GM04503 (cell line): ENCODE data around the gene LRP2.
"Not testable (repeated sequence)": the region's sequence is repeated elsewhere in the genome, so short reads cannot be mapped to it uniquely, and the experiment has no call there.

ENCODE experiments used
- DNase-seq: peaks from one replicate; pipeline ENCODE4 v3.0.0-alpha.2; 2012; ENCODE audit warnings: low read depth

The LRP2 gene

GRCh38 chr2:169362118-169362893, at the start of gene LRP2:
TSS of gene LRP2 (minus strand) at chr2:169362534. CDS start at chr2:169362399, 135 bp downstream.
- DNase-seq, result no peak

GRCh38 chr2:169406891-169407290, 44.6 kb upstream of the LRP2 start:
- no peak for DNase-seq

- DNase-seq, result not testable (repeated sequence)
Observed at GRCh38 chr2:169399491-169399890, 37.2 kb upstream of the LRP2 start.

- no peak for DNase-seq
Observed at GRCh38 chr2:169397697-169398096, 35.4 kb upstream of the LRP2 start.

- no peak for DNase-seq
Observed at GRCh38 chr2:169395821-169396374, 33.6 kb upstream of the LRP2 start.

- DNase-seq, result no peak
Observed at GRCh38 chr2:169393068-169393590, 30.8 kb upstream of the LRP2 start.

GRCh38 chr2:169391236-169391635, 28.9 kb upstream of the LRP2 start:
- no peak for DNase-seq

- DNase-seq, result no peak
Observed at GRCh38 chr2:169388161-169388560, 25.8 kb upstream of the LRP2 start.

GRCh38 chr2:169386722-169387121, 24.4 kb upstream of the LRP2 start:
- DNase-seq, result no peak

GRCh38 chr2:169384816-169385215, 22.5 kb upstream of the LRP2 start:
- DNase-seq, result no peak

- DNase-seq, result no peak
Observed at GRCh38 chr2:169372561-169372960, 10.2 kb upstream of the LRP2 start.

GRCh38 chr2:169366066-169366465, 3.7 kb upstream of the LRP2 start:
- no peak for DNase-seq

GRCh38 chr2:169365029-169365480, 2.7 kb upstream of the LRP2 start:
- DNase-seq, result no peak

- DNase-seq, result no peak
Observed at GRCh38 chr2:169363560-169364150, 1.3 kb upstream of the LRP2 start.

- DNase-seq, result no peak
Observed at GRCh38 chr2:169362894-169363559, 693 bp upstream of the LRP2 start.

GRCh38 chr2:169361706-169362117, 622 bp downstream of the LRP2 start:
- no peak for DNase-seq

GRCh38 chr2:169360984-169361705, 1.2 kb downstream of the LRP2 start:
- DNase-seq, result no peak

GRCh38 chr2:169358016-169358415, 4.3 kb downstream of the LRP2 start:
- no peak for DNase-seq

GRCh38 chr2:169354244-169354643, 8.1 kb downstream of the LRP2 start:
- no peak for DNase-seq

GRCh38 chr2:169351725-169352124, 10.6 kb downstream of the LRP2 start:
- DNase-seq, result no peak

GRCh38 chr2:169349535-169349934, 12.8 kb downstream of the LRP2 start:
- DNase-seq, result no peak
